DND-41 (cell line): ENCODE results near the gene THOP1.

ENCODE experiments used
- EZH2 ChIP-seq: IDR thresholded peaks from 3 replicates; pipeline ENCODE4 v1.6.1; 2012; ENCODE audit warnings: borderline replicate concordance, low read depth, mild to moderate bottlenecking, moderate library complexity, low read length, inconsistent platforms; ENCODE audit not compliant: severe bottlenecking
- TF ChIP-seq, protein P1 (sequence below): IDR thresholded peaks from 2 replicates; pipeline ENCODE4 v1.5.1; 2012; ENCODE audit warnings: borderline replicate concordance, low read length, moderate library complexity, mild to moderate bottlenecking; ENCODE audit not compliant: poor library complexity, severe bottlenecking; ENCODE audit errors: extremely low read depth

DNA sequence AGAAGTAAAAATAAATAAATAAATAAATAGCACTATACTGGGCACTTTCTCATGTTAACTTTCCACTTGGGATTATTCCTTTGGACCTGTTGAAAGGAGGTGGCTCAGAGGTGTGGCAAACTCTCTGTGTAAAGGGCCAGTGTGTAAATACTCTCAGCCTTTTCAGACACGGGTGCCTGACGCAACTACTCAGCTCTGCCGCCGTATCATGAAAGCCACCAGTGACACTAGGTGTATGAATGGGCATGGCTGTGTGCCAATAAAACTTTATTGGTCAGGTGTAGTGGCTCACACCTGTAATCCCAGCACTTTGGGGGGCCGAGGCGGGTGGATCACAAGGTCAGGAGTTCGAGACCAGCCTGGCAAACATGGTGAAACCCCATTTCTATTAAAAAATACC is 25.3 kb upstream of the THOP1 start:
- TF ChIP-seq, protein P1, sequence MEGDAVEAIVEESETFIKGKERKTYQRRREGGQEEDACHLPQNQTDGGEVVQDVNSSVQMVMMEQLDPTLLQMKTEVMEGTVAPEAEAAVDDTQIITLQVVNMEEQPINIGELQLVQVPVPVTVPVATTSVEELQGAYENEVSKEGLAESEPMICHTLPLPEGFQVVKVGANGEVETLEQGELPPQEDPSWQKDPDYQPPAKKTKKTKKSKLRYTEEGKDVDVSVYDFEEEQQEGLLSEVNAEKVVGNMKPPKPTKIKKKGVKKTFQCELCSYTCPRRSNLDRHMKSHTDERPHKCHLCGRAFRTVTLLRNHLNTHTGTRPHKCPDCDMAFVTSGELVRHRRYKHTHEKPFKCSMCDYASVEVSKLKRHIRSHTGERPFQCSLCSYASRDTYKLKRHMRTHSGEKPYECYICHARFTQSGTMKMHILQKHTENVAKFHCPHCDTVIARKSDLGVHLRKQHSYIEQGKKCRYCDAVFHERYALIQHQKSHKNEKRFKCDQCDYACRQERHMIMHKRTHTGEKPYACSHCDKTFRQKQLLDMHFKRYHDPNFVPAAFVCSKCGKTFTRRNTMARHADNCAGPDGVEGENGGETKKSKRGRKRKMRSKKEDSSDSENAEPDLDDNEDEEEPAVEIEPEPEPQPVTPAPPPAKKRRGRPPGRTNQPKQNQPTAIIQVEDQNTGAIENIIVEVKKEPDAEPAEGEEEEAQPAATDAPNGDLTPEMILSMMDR, result no peak
- TF ChIP-seq EZH2, result no peak
